ENCODE measurements around the gene SIGLEC6. TPM values are rescaled to one million over a fixed set of nuclear protein-coding genes. Genes with fewer than 3 reads are reported as not detected.

Gene SIGLEC6
- total RNA-seq, 6 experiments from 2014 or later, result not detected

DNA sequence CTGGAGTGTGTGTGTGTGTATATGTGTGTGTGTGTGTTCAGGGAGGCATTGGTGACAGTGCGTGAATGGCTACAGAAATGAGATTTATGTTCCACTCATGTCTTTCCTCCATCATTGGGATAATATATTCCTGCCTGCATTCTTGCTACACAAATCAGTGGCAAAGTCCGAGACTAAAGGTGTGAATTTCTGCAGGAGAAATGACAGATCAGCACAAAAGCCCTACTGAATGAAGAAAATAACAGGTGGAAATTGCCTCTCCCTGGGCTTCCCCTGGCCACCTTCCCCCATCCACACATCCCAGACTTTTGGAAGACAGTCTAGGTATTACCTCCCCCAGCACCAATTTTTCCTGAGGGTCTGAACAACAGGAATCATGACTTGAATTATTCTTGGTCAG is 10.1 kb downstream of the SIGLEC6 start:
- Histone ChIP-seq H3K9me3 (no peaks in the 10 kb centered on the region), H3K27me3 (no peaks in the 10 kb centered on the region), H3K36me3 (no peaks in the 10 kb centered on the region), H3K4me3 (no peak overlapping the region), H3K27ac (no peak overlapping the region), H3K4me1 (no peaks in the 10 kb centered on the region)
- TF ChIP-seq POLR2A (IDR thresholded peaks at IDR 0.05), result no peak
- TF ChIP-seq, protein P1, sequence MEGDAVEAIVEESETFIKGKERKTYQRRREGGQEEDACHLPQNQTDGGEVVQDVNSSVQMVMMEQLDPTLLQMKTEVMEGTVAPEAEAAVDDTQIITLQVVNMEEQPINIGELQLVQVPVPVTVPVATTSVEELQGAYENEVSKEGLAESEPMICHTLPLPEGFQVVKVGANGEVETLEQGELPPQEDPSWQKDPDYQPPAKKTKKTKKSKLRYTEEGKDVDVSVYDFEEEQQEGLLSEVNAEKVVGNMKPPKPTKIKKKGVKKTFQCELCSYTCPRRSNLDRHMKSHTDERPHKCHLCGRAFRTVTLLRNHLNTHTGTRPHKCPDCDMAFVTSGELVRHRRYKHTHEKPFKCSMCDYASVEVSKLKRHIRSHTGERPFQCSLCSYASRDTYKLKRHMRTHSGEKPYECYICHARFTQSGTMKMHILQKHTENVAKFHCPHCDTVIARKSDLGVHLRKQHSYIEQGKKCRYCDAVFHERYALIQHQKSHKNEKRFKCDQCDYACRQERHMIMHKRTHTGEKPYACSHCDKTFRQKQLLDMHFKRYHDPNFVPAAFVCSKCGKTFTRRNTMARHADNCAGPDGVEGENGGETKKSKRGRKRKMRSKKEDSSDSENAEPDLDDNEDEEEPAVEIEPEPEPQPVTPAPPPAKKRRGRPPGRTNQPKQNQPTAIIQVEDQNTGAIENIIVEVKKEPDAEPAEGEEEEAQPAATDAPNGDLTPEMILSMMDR (IDR thresholded peaks at IDR 0.05), result no peak
- DNase-seq, result no peak
- 56% methylated on average over 2 of the region's 2 CpGs for WGBS (ENCODE audit: insufficient coverage, low coverage, low lambda C conversion rate, missing lambda C conversion rate)
- ATAC-seq, result no peak
- intact Hi-C loops (cut with DNase I), result no loop called here

DNA sequence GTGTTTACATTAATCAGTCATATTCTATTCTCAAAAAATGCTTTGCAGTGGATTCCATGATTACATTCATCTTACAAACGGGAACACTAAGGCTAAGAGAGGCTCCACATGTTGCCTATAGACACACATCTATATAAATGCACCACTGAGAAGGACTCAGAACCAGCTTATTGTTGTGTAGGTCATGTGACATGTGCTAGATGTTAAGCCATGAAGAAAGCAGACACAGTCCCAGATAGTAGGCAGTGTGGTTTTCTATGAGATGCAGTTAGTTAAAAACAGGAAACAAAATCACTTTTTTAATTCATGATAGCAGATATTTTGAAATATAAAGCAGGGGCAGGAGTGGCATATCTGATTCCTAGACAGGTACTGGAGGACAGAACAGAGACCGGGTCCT is 10.7 kb downstream of the SIGLEC6 start:
- H3K4me1 ChIP-seq, result no peaks in the 10 kb centered on the region
- H3K4me3 ChIP-seq, result no peak overlapping the region
- WGBS (ENCODE audit: insufficient coverage, low coverage, low lambda C conversion rate, missing lambda C conversion rate), result 27% methylated on average over 2 of the region's 2 CpGs
- intact Hi-C loops (cut with DNase I), result no loop called here
- TF ChIP-seq POLR2A (IDR thresholded peaks at IDR 0.05), result no peak
- TF ChIP-seq, protein P1 (IDR thresholded peaks at IDR 0.05), result no peak
- H3K36me3 ChIP-seq, result no peaks in the 10 kb centered on the region
- ATAC-seq (no peak), DNase-seq (no peak)
- H3K9me3 ChIP-seq, result no peaks in the 10 kb centered on the region
- H3K27me3 ChIP-seq, result no peaks in the 10 kb centered on the region
- no peak overlapping the region for H3K27ac ChIP-seq

GRCh38 chr19:51514866-51515481 is 16.5 kb downstream of the SIGLEC6 start:
- intact Hi-C loops (cut with DNase I), result no loop called here
- H3K4me3 ChIP-seq, result no peak overlapping the region
- 4% methylated on average over 3 of the region's 3 CpGs for WGBS (ENCODE audit: insufficient coverage, low coverage, low lambda C conversion rate, missing lambda C conversion rate)
- no peaks in the 10 kb centered on the region for H3K27me3 ChIP-seq
- H3K27ac ChIP-seq, result no peak overlapping the region
- H3K4me1 ChIP-seq, result no peaks in the 10 kb centered on the region
- ATAC-seq (peak; percentile 66 to 87 (median 78)), DNase-seq (no peak)
- no peaks in the 10 kb centered on the region for H3K9me3 ChIP-seq
- no peak for TF ChIP-seq POLR2A (IDR thresholded peaks at IDR 0.05)
- TF ChIP-seq, protein P1 (IDR thresholded peaks at IDR 0.05), result peak; percentile 60 to 86 (median 78)
- no peaks in the 10 kb centered on the region for H3K36me3 ChIP-seq

DNA sequence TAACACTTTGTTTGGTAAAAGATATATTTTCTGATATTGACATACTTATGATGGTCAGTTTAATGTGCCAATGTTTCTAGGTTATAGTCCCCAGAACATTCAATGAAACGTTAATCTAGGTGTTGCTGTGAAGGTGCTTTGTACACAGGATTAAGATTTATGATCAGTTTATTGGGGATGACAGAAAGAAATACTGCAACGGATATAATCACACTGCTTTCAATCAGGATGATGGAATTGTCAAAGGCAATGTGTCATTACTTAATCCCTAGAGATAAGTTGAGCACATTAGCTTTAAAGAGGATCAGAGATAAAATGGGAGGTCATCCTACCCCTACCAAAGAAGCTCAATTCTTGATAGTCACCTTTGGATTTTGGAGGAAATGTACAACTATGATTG is 17.5 kb downstream of the SIGLEC6 start:
- no peaks in the 10 kb centered on the region for H3K9me3 ChIP-seq
- DNase-seq (no peak), ATAC-seq (no peak)
- H3K27ac ChIP-seq, result no peak overlapping the region
- no peaks in the 10 kb centered on the region for H3K27me3 ChIP-seq
- H3K36me3 ChIP-seq, result no peaks in the 10 kb centered on the region
- 25% methylated on average over 2 of the region's 2 CpGs for WGBS (ENCODE audit: insufficient coverage, low coverage, low lambda C conversion rate, missing lambda C conversion rate)
- intact Hi-C loops (cut with DNase I), result no loop called here
- TF ChIP-seq, protein P1 (IDR thresholded peaks at IDR 0.05), result no peak
- no peak for TF ChIP-seq POLR2A (IDR thresholded peaks at IDR 0.05)
- no peak overlapping the region for H3K4me3 ChIP-seq
- no peaks in the 10 kb centered on the region for H3K4me1 ChIP-seq

DNA sequence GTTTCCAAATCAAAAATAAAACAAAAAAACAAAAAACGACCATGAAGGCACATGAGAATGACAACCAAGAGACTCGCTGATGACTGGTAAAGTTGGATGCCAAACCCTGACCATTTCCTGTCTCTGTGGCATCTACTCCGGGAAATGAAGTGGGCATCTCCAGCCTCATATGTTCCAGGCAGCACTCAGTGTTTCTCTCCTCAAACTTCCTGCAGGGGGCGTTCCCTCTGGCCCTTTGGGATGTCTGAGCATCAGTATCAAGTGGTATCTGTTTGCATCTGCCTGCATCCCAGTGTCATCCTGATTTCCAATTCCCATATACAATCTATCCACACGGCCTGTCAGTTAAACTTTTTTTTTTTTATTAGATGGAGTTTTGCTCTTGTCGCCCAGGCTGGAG is 20.1 kb downstream of the SIGLEC6 start:
- intact Hi-C loops (cut with DNase I), result no loop called here
- WGBS (ENCODE audit: insufficient coverage, low coverage, low lambda C conversion rate, missing lambda C conversion rate), result 7% methylated on average over 6 of the region's 6 CpGs
- no peak overlapping the region for H3K4me3 ChIP-seq
- H3K4me1 ChIP-seq, result no peaks in the 10 kb centered on the region
- H3K9me3 ChIP-seq, result no peaks in the 10 kb centered on the region
- H3K27ac ChIP-seq, result no peak overlapping the region
- no peaks in the 10 kb centered on the region for H3K36me3 ChIP-seq
- H3K27me3 ChIP-seq, result no peaks in the 10 kb centered on the region
- ATAC-seq (no peak), DNase-seq (no peak)
- no peak for TF ChIP-seq POLR2A (IDR thresholded peaks at IDR 0.05)
- TF ChIP-seq, protein P1 (IDR thresholded peaks at IDR 0.05), result no peak
